Naive thymus-derived CD4-positive, alpha-beta T cell (primary cell): ENCODE measurements around the gene TNFSF13. TPM values are rescaled to one million over a fixed set of nuclear protein-coding genes. Genes with fewer than 3 reads are reported as not detected.
A peak's percentile ranks its signal among the peaks of the same experiment; 100 is the strongest.

Experiments used
- ATAC-seq: fragments of 150-1000 bp; cut with Tn5 transposase; 2 replicates; pipeline ENCODE4 v1.10.0; 2021; ENCODE audit warnings: mild to moderate bottlenecking, moderate library complexity
- CTCF ChIA-PET: fragments of 350-600 bp; sonication (Branson Sonifier 250); formaldehyde crosslinking; loops from one replicate; lab custom pipeline; 2021; ENCODE audit warnings: antibody characterized with exemption; lab: Charles Lee
- POLR2A ChIA-PET: fragments of 350-600 bp; sonication (Branson Sonifier 250); formaldehyde crosslinking; loops from one replicate; lab custom pipeline; 2021; ENCODE audit warnings: antibody characterized with exemption, inconsistent platforms; lab: Charles Lee
- DNase-seq, 9 donors: peaks; one replicate each; pipeline versions ENCODE4 v3.0.0 to v3.0.0-alpha.2; 2020 to 2022; ENCODE audit warnings: mixed read lengths in 1 of 9
- H3K27ac ChIP-seq: one replicate; pipeline ENCODE4 v1.7.0; 2013; ENCODE audit warnings: mild to moderate bottlenecking, low read depth, low read length, moderate library complexity
- H3K27me3 ChIP-seq, 2 donors: one replicate each; pipeline ENCODE4 v1.7.0; 2013; ENCODE audit warnings: low read length in 2 of 2, mild to moderate bottlenecking in 2 of 2, moderate library complexity in 2 of 2; ENCODE audit not compliant: control insufficient read depth in 2 of 2, insufficient read depth in 2 of 2
- H3K36me3 ChIP-seq, 3 experiments: 1 replicate in 2 of 3; 2 replicates in 1 of 3; pipeline ENCODE4 v1.7.0; 2013; ENCODE audit warnings: low read length in 3 of 3, mild to moderate bottlenecking in 3 of 3, moderate library complexity in 1 of 3; ENCODE audit not compliant: insufficient read depth in 3 of 3, control insufficient read depth in 2 of 3
- H3K4me1 ChIP-seq, 2 donors: one replicate each; pipeline ENCODE4 v1.7.0; 2013; ENCODE audit warnings: low read length in 2 of 2, mild to moderate bottlenecking in 2 of 2, moderate library complexity in 1 of 2; ENCODE audit not compliant: control insufficient read depth in 2 of 2, insufficient read depth in 2 of 2
- H3K4me3 ChIP-seq: 2 replicates; pipeline ENCODE4 v1.7.0; 2013; ENCODE audit warnings: mild to moderate bottlenecking, low read length
- H3K9me3 ChIP-seq, 3 experiments: 1 replicate in 2 of 3; 2 replicates in 1 of 3; pipeline ENCODE4 v1.7.0; 2013; ENCODE audit warnings: low read length in 3 of 3; ENCODE audit not compliant: control insufficient read depth in 2 of 3
- H3K27ac Mint-ChIP-seq, 9 donors: one replicate each; pipeline ENCODE4 v1.8.0; 2020 to 2022; ENCODE audit warnings: mixed read lengths in 9 of 9, mild to moderate bottlenecking in 8 of 9, moderate library complexity in 5 of 9, inconsistent platforms in 2 of 9
- H3K27me3 Mint-ChIP-seq, 5 donors: one replicate each; pipeline ENCODE4 v1.8.0; 2021 to 2022; ENCODE audit warnings: mixed read lengths in 5 of 5, mild to moderate bottlenecking in 1 of 5
- H3K36me3 Mint-ChIP-seq, 5 donors: one replicate each; pipeline ENCODE4 v1.8.0; 2020 to 2022; ENCODE audit warnings: mixed read lengths in 5 of 5, mild to moderate bottlenecking in 3 of 5, inconsistent platforms in 1 of 5
- H3K4me1 Mint-ChIP-seq, 7 donors: one replicate each; pipeline ENCODE4 v1.8.0; 2020 to 2022; ENCODE audit warnings: mixed read lengths in 7 of 7, mild to moderate bottlenecking in 3 of 7, inconsistent platforms in 1 of 7
- H3K4me3 Mint-ChIP-seq, 10 donors: one replicate each; pipeline ENCODE4 v1.8.0; 2020 to 2022; ENCODE audit warnings: mild to moderate bottlenecking in 10 of 10, mixed read lengths in 10 of 10, moderate library complexity in 6 of 10, inconsistent platforms in 2 of 10
- H3K9me3 Mint-ChIP-seq, 11 donors: one replicate each; pipeline ENCODE4 v1.8.0; 2020 to 2022; ENCODE audit warnings: mixed read lengths in 11 of 11, mild to moderate bottlenecking in 4 of 11, inconsistent platforms in 1 of 11, moderate library complexity in 1 of 11
- intact Hi-C, 2 donors: fragments of 100-400 bp; cut with micrococcal nuclease; formaldehyde crosslinking; loops; one replicate each; pipeline ENCODE4 v1.15.1; 2023
- polyA plus RNA-seq, 2 donors: library from polyadenylated mRNA; unstranded; fragments of 300-500 nt; fragmentation: Illumina TruSeq; gene quantifications; one replicate each; pipeline ENCODE4 v1.2.3, GENCODE V29; 2021
- total RNA-seq, 6 experiments: library from RNA in 5 of 6; stranded (reverse) in 5 of 6; gene quantifications; 1 replicate in 5 of 6; 2 replicates in 1 of 6; pipeline ENCODE4 v1.2.3 and lab custom pipeline; 2021 to 2026

The TNFSF13 gene
- total and polyA plus RNA-seq, 7 experiments from 2014 or later, result 1.1 to 45.6 (median 3.2) TPM

- peaks cover 0 to 20% (median 4%) of the 10 kb centered on the region in 5 donors for H3K36me3 Mint-ChIP-seq
- Histone ChIP-seq H3K9me3 (no peaks in the 10 kb centered on the region), H3K27me3 (no peaks in the 10 kb centered on the region), H3K4me3 (peak overlapping the region; percentile 96), H3K27ac (peak overlapping the region; percentile 92), H3K4me1 (peaks cover 17 to 53% of the 10 kb centered on the region in 2 donors), H3K36me3 (peaks cover 6 to 40% (median 9%) of the 10 kb centered on the region in 3 experiments)
- ChIA-PET CTCF (interaction anchor here (2.4 to 6.1 kb wide), 3 partner anchors 44 to 206 kb away, joined by 11 to 86 read pairs (median 23); no protein-coding TSS in a partner anchor), POLR2A (interaction anchor here (0.9 to 3.9 kb wide), 11 partner anchors 10 to 209 kb away, joined by 3 to 45 read pairs (median 20); partner anchors contain the start of genes MPDU1, POLR2A, TMEM102 and TNFSF12)
- ATAC-seq (no peak), DNase-seq (no peak)
- peak overlapping the region; percentile 87 to 98 (median 94) for H3K4me3 Mint-ChIP-seq
- peaks cover 27 to 50% (median 44%) of the 10 kb centered on the region in 7 donors for H3K4me1 Mint-ChIP-seq
- intact Hi-C loops, result no loop called here
- peak overlapping the region; percentile 61 to 96 (median 87) for H3K27ac Mint-ChIP-seq
- peaks cover 0 to 2% (median 0%) of the 10 kb centered on the region in 5 donors for H3K27me3 Mint-ChIP-seq
- H3K9me3 Mint-ChIP-seq, result no peaks in the 10 kb centered on the region
Measured at GRCh38 chr17:7562208-7562605, 3.7 kb downstream of the TNFSF13 start.

GRCh38 chr17:7563115-7563869 is 4.7 kb downstream of the TNFSF13 start:
- Mint-ChIP-seq H3K4me1 (peaks cover 25 to 48% (median 36%) of the 10 kb centered on the region in 7 donors), H3K36me3 (peaks cover 0 to 24% (median 8%) of the 10 kb centered on the region in 5 donors), H3K27ac (peak overlapping the region in 8 of 9 donors; percentile 61 to 96 (median 89)), H3K9me3 (no peaks in the 10 kb centered on the region), H3K27me3 (peaks cover 0 to 2% (median 0%) of the 10 kb centered on the region in 5 donors), H3K4me3 (peak overlapping the region in 9 of 10 donors; percentile 87 to 98 (median 90))
- Histone ChIP-seq H3K4me3 (no peak overlapping the region), H3K27ac (no peak overlapping the region), H3K36me3 (peaks cover 6 to 44% (median 9%) of the 10 kb centered on the region in 3 experiments), H3K9me3 (no peaks in the 10 kb centered on the region), H3K4me1 (peaks cover 17 to 44% of the 10 kb centered on the region in 2 donors), H3K27me3 (no peaks in the 10 kb centered on the region)
- CTCF ChIA-PET, result interaction anchor here (1.7 kb wide), 1 partner anchor 48 kb away, joined by 5 read pairs; no protein-coding TSS in a partner anchor
- POLR2A ChIA-PET, result interaction anchor here (2.2 to 3.9 kb wide), 5 partner anchors 10 to 123 kb away, joined by 7 to 35 read pairs (median 23); partner anchors contain the start of genes POLR2A, TNFSF12, TP53 and WRAP53
- ATAC-seq (no peak), DNase-seq (no peak)
- intact Hi-C loops, result no loop called here

GRCh38 chr17:7569571-7569970 is 11.0 kb downstream of the TNFSF13 start:
- H3K27ac ChIP-seq, result no peak overlapping the region
- peaks cover 4 to 35% (median 15%) of the 10 kb centered on the region in 5 donors for H3K36me3 Mint-ChIP-seq
- H3K9me3 Mint-ChIP-seq, result peaks cover 0 to 6% (median 0%) of the 10 kb centered on the region in 11 donors
- H3K9me3 ChIP-seq, result no peaks in the 10 kb centered on the region
- POLR2A ChIA-PET, result interaction anchor here (0.6 to 7.8 kb wide), 6 partner anchors 14 to 860 kb away, joined by 3 to 108 read pairs (median 3); partner anchors contain the start of gene MPDU1
- H3K36me3 ChIP-seq, result peaks cover 13 to 70% (median 16%) of the 10 kb centered on the region in 3 experiments
- intact Hi-C loops, result no loop called here
- H3K4me1 Mint-ChIP-seq, result peaks cover 9 to 36% (median 18%) of the 10 kb centered on the region in 7 donors
- no peak for DNase-seq
- H3K4me3 Mint-ChIP-seq, result no peak overlapping the region
- H3K4me3 ChIP-seq, result no peak overlapping the region
- peaks cover 0 to 5% (median 0%) of the 10 kb centered on the region in 5 donors for H3K27me3 Mint-ChIP-seq
- peaks cover 11 to 13% of the 10 kb centered on the region in 2 donors for H3K4me1 ChIP-seq
- peak overlapping the region in 2 of 9 donors; percentile 8 to 97 for H3K27ac Mint-ChIP-seq
- H3K27me3 ChIP-seq, result no peaks in the 10 kb centered on the region
- CTCF ChIA-PET, result interaction anchor here (0.7 to 2.2 kb wide), 4 partner anchors 9 to 235 kb away, joined by 3 to 12 read pairs (median 4); partner anchors contain the start of gene CD68
- no peak for ATAC-seq

GRCh38 chr17:7570351-7570750 is 11.8 kb downstream of the TNFSF13 start:
- peak overlapping the region in 7 of 9 donors; percentile 15 to 97 (median 63) for H3K27ac Mint-ChIP-seq
- no peak for DNase-seq
- intact Hi-C loops, result loop anchor here (5.0 to 10.0 kb wide), 8 partner anchors 42 to 584 kb away; partner anchors contain the start of genes PER1 (in 2 of the 2), BCL6B (in 1 of the 2), CHD3 (in 1 of the 2) and CYB5D1 (in 1 of the 2)
- ATAC-seq, result no peak
- Histone ChIP-seq H3K4me3 (no peak overlapping the region), H3K9me3 (no peaks in the 10 kb centered on the region), H3K27me3 (no peaks in the 10 kb centered on the region), H3K36me3 (peaks cover 17 to 70% (median 18%) of the 10 kb centered on the region in 3 experiments), H3K27ac (no peak overlapping the region), H3K4me1 (peaks cover 19 to 21% of the 10 kb centered on the region in 2 donors)
- POLR2A ChIA-PET, result interaction anchor here (0.7 to 8.2 kb wide), 4 partner anchors 13 to 134 kb away, joined by 3 to 108 read pairs (median 36); partner anchors contain the start of genes MPDU1, TP53 and WRAP53
- peaks cover 4 to 43% (median 15%) of the 10 kb centered on the region in 5 donors for H3K36me3 Mint-ChIP-seq
- peaks cover 0 to 5% (median 0%) of the 10 kb centered on the region in 5 donors for H3K27me3 Mint-ChIP-seq
- CTCF ChIA-PET, result interaction anchor here (2.2 kb wide), 1 partner anchor 10 kb away, joined by 12 read pairs; no protein-coding TSS in a partner anchor
- H3K4me1 Mint-ChIP-seq, result peaks cover 9 to 44% (median 26%) of the 10 kb centered on the region in 7 donors
- no peak overlapping the region for H3K4me3 Mint-ChIP-seq
- peaks cover 0 to 6% (median 0%) of the 10 kb centered on the region in 11 donors for H3K9me3 Mint-ChIP-seq

GRCh38 chr17:7572338-7572587 is 13.7 kb downstream of the TNFSF13 start:
- intact Hi-C loops, result loop anchor here (1.0 to 10.0 kb wide), 29 partner anchors 11 to 618 kb away; partner anchors contain the start of genes ELP5 (in 2 of the 2), PER1 (in 2 of the 2), POLR2A (in 2 of the 2) and SENP3 (in 2 of the 2)
- H3K4me3 ChIP-seq, result peak overlapping the region; percentile 72

More at GRCh38 chr17:7572338-7572587, 13.7 kb downstream of the TNFSF13 start:
- POLR2A ChIA-PET, result interaction anchor here (1.0 to 8.2 kb wide), 11 partner anchors 8 to 136 kb away, joined by 3 to 108 read pairs (median 6); partner anchors contain the start of genes MPDU1, POLR2A, SAT2 and SENP3
- H3K9me3 ChIP-seq, result no peaks in the 10 kb centered on the region
- Mint-ChIP-seq H3K4me1 (peaks cover 12 to 61% (median 43%) of the 10 kb centered on the region in 7 donors), H3K27ac (peak overlapping the region; percentile 94 to 99 (median 98)), H3K36me3 (peaks cover 4 to 55% (median 27%) of the 10 kb centered on the region in 5 donors), H3K4me3 (peak overlapping the region; percentile 90 to 100 (median 98)), H3K27me3 (peaks cover 0 to 5% (median 0%) of the 10 kb centered on the region in 5 donors), H3K9me3 (peaks cover 0 to 6% (median 0%) of the 10 kb centered on the region in 11 donors)
- ATAC-seq, result no peak
- H3K27me3 ChIP-seq, result no peaks in the 10 kb centered on the region
- DNase-seq, result no peak
- H3K27ac ChIP-seq, result peak overlapping the region; percentile 78
- CTCF ChIA-PET, result no interaction called here
- peaks cover 21 to 31% of the 10 kb centered on the region in 2 donors for H3K4me1 ChIP-seq
- H3K36me3 ChIP-seq, result peaks cover 28 to 70% (median 34%) of the 10 kb centered on the region in 3 experiments
